HepG2 (cell line): ENCODE results near the gene B9D2. TPM values are rescaled to one million over a fixed set of nuclear protein-coding genes. Genes with fewer than 3 reads are reported as not detected.

Source experiments
- ERF ChIP-seq: IDR thresholded peaks from 2 replicates; pipeline ENCODE4 v1.6.1; 2018; ENCODE audit warnings: missing biosample characterization, missing genetic modification reagents
- KDM4B ChIP-seq: sonication (generic); formaldehyde crosslinking; IDR thresholded peaks from 2 replicates; pipeline ENCODE4 v1.4.0; 2020; ENCODE audit warnings: missing genetic modification reagents
- MED1 ChIP-seq: sonication (generic); formaldehyde crosslinking; IDR thresholded peaks from 2 replicates; pipeline ENCODE4 v1.4.0; 2020; ENCODE audit warnings: missing genetic modification reagents
- MLLT10 ChIP-seq: sonication (generic); formaldehyde crosslinking; IDR thresholded peaks from 2 replicates; pipeline ENCODE4 v1.4.0; 2020; ENCODE audit warnings: missing genetic modification reagents
- RAD51 ChIP-seq: fragments of 450-650 bp; IDR thresholded peaks from 2 replicates; pipeline ENCODE4 v1.6.1; 2016; ENCODE audit warnings: borderline replicate concordance
- TBX3 ChIP-seq: fragments of 450-650 bp; IDR thresholded peaks from 2 replicates; pipeline ENCODE4 v1.6.1; 2017; ENCODE audit warnings: antibody characterized with exemption, mild to moderate bottlenecking, inconsistent platforms, borderline replicate concordance
- TEAD2 ChIP-seq: sonication (generic); formaldehyde crosslinking; IDR thresholded peaks from 2 replicates; pipeline ENCODE4 v1.9.0; 2021; ENCODE audit warnings: missing genetic modification reagents
- TGIF2 ChIP-seq: IDR thresholded peaks from 2 replicates; pipeline ENCODE4 v1.6.1; 2016; ENCODE audit warnings: control low read depth, missing compliant biosample characterization
- ZIK1 ChIP-seq: sonication (generic); formaldehyde crosslinking; IDR thresholded peaks from 2 replicates; pipeline ENCODE4 v1.5.0; 2020; ENCODE audit warnings: mild to moderate bottlenecking, low read depth, missing genetic modification reagents, borderline replicate concordance
- ZNF101 ChIP-seq: sonication (generic); formaldehyde crosslinking; IDR thresholded peaks from 2 replicates; pipeline ENCODE4 v1.4.0; 2020; ENCODE audit warnings: mild to moderate bottlenecking, low read depth, missing genetic modification reagents, borderline replicate concordance
- ZNF124 ChIP-seq: sonication (generic); formaldehyde crosslinking; IDR thresholded peaks from 2 replicates; pipeline ENCODE4 v1.4.0; 2020; ENCODE audit warnings: missing genetic modification reagents
- ZNF205 ChIP-seq: IDR thresholded peaks from 2 replicates; pipeline ENCODE4 v1.6.1; 2018; ENCODE audit warnings: missing biosample characterization, missing genetic modification reagents
- ZNF337 ChIP-seq: sonication (generic); formaldehyde crosslinking; IDR thresholded peaks from 2 replicates; pipeline ENCODE4 v1.5.1; 2020; ENCODE audit warnings: missing genetic modification reagents, low read depth, mild to moderate bottlenecking, borderline replicate concordance
- ZNF570 ChIP-seq: sonication (generic); formaldehyde crosslinking; IDR thresholded peaks from 2 replicates; pipeline ENCODE4 v1.4.0; 2020; ENCODE audit warnings: mild to moderate bottlenecking, missing genetic modification reagents, borderline replicate concordance
- ZNF780A ChIP-seq: sonication (generic); formaldehyde crosslinking; IDR thresholded peaks from 2 replicates; pipeline ENCODE4 v1.8.0; 2022; ENCODE audit warnings: mild to moderate bottlenecking, missing genetic modification reagents, moderate library complexity
- polyA plus RNA-seq, 8 experiments: library from polyadenylated mRNA; depleted of rRNA in 3 of 8; stranded (reverse) in 7 of 8; unstranded in 1 of 8; fragments of >200 nt; fragmentation: Illumina TruSeq in 4 of 8; extraction: Trizol in 4 of 8; gene quantifications; 2 replicates each; pipeline versions ENCODE4 v1.2.1 to v1.2.3, GENCODE V29; 2011 to 2016; ENCODE audit warnings: low read depth in 4 of 8, missing spikeins in 1 of 8, mixed read lengths in 1 of 8; ENCODE audit not compliant: insufficient read depth in 1 of 8
- total RNA-seq, 5 experiments: library from RNA; depleted of rRNA; stranded (reverse); fragments of >200 nt; fragmentation: Illumina TruSeq; extraction: Trizol; gene quantifications; 2 replicates each; pipeline ENCODE4 v1.2.3, GENCODE V29; 2016; ENCODE audit warnings: low read depth in 1 of 5
- TF ChIP-seq, protein P1 (sequence below): sonication (generic); formaldehyde crosslinking; IDR thresholded peaks from 2 replicates; pipeline ENCODE4 v1.5.0; 2020; ENCODE audit warnings: mild to moderate bottlenecking, missing genetic modification reagents
- TF ChIP-seq, protein P2 (sequence below): sonication (generic); formaldehyde crosslinking; IDR thresholded peaks from 2 replicates; pipeline ENCODE4 v1.4.0; 2020; ENCODE audit warnings: missing genetic modification reagents
- TF ChIP-seq, protein P3 (sequence below): IDR thresholded peaks from 2 replicates; pipeline ENCODE4 v1.6.1; 2018; ENCODE audit warnings: missing genetic modification reagents
- TF ChIP-seq, protein P4 (sequence below): sonication (generic); formaldehyde crosslinking; IDR thresholded peaks from 2 replicates; pipeline ENCODE4 v1.4.0; 2020; ENCODE audit warnings: missing genetic modification reagents, mild to moderate bottlenecking, borderline replicate concordance
- TF ChIP-seq, protein P5 (sequence below): sonication (generic); formaldehyde crosslinking; IDR thresholded peaks from 2 replicates; pipeline ENCODE4 v1.5.0; 2020; ENCODE audit warnings: missing genetic modification reagents

Gene B9D2
- total and polyA plus RNA-seq, 2 of the 13 experiments (the other 11 are each of a cell fraction or from before 2014, with no cell fraction given) = 3.1 to 4.4 TPM

DNA sequence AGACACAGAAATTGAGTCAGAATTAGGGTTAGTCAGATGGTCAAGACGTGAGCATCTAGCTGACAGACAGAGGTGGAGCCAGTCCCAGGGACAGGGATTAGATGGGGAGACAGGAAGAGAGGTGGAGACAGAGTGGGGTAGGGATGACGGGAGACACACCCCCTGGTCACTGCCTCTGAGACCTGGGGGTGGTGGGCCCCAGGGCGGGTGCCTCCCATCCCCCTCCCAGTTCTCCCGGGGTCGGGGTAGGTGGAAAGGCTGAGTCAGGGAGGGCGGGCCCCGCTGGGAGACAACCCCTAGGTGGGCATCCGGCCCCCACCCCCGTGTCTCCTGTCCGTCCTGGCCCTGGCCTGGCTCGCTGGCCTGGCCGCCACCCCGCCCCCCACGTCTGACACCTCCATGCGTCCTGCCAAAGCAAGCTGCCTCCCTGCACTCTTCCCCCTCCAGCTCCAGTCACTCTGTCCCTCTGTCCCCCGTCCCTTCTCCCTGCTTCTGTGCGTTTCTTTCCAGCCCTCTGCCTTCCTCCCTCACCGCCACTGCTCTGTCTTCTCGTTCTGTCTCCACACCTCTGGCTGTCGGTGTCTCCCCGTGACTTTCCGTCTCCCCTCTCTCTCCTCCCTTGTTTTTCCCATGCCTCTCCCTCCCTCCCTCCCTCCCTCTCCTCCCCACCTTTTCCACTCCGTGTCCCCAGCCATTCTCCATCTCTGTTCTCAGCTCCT is 38.9 kb downstream of the B9D2 start (continued):
- TF ChIP-seq ZIK1 (CRISPR knock-in tag) = no peak
- no peak for TF ChIP-seq KDM4B (CRISPR knock-in tag)
- peak; percentile 97; the same call in 1 of the 2 replicates for TF ChIP-seq ZNF780A (CRISPR knock-in tag)
- TF ChIP-seq, protein P1, sequence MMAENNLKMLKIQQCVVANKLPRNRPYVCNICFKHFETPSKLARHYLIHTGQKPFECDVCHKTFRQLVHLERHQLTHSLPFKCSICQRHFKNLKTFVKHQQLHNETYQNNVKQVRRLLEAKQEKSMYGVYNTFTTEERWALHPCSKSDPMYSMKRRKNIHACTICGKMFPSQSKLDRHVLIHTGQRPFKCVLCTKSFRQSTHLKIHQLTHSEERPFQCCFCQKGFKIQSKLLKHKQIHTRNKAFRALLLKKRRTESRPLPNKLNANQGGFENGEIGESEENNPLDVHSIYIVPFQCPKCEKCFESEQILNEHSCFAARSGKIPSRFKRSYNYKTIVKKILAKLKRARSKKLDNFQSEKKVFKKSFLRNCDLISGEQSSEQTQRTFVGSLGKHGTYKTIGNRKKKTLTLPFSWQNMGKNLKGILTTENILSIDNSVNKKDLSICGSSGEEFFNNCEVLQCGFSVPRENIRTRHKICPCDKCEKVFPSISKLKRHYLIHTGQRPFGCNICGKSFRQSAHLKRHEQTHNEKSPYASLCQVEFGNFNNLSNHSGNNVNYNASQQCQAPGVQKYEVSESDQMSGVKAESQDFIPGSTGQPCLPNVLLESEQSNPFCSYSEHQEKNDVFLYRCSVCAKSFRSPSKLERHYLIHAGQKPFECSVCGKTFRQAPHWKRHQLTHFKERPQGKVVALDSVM (CRISPR knock-in tag) = no peak
- TF ChIP-seq MLLT10 = no peak
- TF ChIP-seq ZNF205 (CRISPR knock-in tag) = peak; percentile 82; the same call in 1 of the 2 replicates
- TF ChIP-seq ERF = peak; percentile 79
- 0 out of 2 replicates have a peak, but pooled peaks have one; percentile 58 for TF ChIP-seq TGIF2 (CRISPR knock-in tag)
- TF ChIP-seq ZNF570 (CRISPR knock-in tag) = no peak
- TF ChIP-seq MED1 (CRISPR knock-in tag) = peak; percentile 67; the same call in 1 of the 2 replicates
- TF ChIP-seq TBX3 = peak; percentile 80; the same call in 1 of the 2 replicates
- no peak for TF ChIP-seq ZNF337 (CRISPR knock-in tag)
- no peak for TF ChIP-seq ZNF124 (CRISPR knock-in tag)
- TF ChIP-seq, protein P2, sequence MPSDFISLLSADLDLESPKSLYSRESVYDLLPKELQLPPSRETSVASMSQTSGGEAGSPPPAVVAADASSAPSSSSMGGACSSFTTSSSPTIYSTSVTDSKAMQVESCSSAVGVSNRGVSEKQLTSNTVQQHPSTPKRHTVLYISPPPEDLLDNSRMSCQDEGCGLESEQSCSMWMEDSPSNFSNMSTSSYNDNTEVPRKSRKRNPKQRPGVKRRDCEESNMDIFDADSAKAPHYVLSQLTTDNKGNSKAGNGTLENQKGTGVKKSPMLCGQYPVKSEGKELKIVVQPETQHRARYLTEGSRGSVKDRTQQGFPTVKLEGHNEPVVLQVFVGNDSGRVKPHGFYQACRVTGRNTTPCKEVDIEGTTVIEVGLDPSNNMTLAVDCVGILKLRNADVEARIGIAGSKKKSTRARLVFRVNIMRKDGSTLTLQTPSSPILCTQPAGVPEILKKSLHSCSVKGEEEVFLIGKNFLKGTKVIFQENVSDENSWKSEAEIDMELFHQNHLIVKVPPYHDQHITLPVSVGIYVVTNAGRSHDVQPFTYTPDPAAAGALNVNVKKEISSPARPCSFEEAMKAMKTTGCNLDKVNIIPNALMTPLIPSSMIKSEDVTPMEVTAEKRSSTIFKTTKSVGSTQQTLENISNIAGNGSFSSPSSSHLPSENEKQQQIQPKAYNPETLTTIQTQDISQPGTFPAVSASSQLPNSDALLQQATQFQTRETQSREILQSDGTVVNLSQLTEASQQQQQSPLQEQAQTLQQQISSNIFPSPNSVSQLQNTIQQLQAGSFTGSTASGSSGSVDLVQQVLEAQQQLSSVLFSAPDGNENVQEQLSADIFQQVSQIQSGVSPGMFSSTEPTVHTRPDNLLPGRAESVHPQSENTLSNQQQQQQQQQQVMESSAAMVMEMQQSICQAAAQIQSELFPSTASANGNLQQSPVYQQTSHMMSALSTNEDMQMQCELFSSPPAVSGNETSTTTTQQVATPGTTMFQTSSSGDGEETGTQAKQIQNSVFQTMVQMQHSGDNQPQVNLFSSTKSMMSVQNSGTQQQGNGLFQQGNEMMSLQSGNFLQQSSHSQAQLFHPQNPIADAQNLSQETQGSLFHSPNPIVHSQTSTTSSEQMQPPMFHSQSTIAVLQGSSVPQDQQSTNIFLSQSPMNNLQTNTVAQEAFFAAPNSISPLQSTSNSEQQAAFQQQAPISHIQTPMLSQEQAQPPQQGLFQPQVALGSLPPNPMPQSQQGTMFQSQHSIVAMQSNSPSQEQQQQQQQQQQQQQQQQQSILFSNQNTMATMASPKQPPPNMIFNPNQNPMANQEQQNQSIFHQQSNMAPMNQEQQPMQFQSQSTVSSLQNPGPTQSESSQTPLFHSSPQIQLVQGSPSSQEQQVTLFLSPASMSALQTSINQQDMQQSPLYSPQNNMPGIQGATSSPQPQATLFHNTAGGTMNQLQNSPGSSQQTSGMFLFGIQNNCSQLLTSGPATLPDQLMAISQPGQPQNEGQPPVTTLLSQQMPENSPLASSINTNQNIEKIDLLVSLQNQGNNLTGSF = no peak
- TF ChIP-seq, protein P3, sequence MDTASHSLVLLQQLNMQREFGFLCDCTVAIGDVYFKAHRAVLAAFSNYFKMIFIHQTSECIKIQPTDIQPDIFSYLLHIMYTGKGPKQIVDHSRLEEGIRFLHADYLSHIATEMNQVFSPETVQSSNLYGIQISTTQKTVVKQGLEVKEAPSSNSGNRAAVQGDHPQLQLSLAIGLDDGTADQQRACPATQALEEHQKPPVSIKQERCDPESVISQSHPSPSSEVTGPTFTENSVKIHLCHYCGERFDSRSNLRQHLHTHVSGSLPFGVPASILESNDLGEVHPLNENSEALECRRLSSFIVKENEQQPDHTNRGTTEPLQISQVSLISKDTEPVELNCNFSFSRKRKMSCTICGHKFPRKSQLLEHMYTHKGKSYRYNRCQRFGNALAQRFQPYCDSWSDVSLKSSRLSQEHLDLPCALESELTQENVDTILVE (CRISPR knock-in tag) = peak; percentile 69; the same call in 1 of the 2 replicates
- TF ChIP-seq TEAD2 = no peak
- no peak for TF ChIP-seq ZNF101
- TF ChIP-seq, protein P4, sequence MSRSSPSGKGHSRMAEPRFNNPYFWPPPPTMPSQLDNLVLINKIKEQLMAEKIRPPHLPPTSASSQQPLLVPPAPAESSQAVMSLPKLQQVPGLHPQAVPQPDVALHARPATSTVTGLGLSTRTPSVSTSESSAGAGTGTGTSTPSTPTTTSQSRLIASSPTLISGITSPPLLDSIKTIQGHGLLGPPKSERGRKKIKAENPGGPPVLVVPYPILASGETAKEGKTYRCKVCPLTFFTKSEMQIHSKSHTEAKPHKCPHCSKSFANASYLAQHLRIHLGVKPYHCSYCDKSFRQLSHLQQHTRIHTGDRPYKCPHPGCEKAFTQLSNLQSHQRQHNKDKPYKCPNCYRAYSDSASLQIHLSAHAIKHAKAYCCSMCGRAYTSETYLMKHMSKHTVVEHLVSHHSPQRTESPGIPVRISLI (CRISPR knock-in tag) = no peak
- TF ChIP-seq RAD51 = no peak
- TF ChIP-seq, protein P5, sequence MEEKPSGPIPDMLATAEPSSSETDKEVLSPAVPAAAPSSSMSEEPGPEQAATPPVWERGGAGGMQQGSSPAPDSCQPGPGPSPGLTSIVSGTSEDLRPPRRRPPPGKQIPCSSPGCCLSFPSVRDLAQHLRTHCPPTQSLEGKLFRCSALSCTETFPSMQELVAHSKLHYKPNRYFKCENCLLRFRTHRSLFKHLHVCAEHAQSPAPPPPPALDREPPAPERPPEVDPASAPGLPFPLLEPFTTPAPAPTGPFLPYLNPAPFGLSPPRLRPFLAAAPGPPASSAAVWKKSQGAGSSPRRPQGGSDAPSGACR (CRISPR knock-in tag) = 0 out of 2 replicates have a peak, but pooled peaks have one; percentile 62
